ENCODE measurements around the gene MIAT. TPM values are rescaled to one million over a fixed set of nuclear protein-coding genes. Genes with fewer than 3 reads are reported as not detected.

MIAT gene
- total and polyA plus RNA-seq, 9 of the 15 experiments (the other 6 are each of a cell fraction or from before 2014, with no cell fraction given): 0.03 to 0.93 (median 0.34) TPM

DNA sequence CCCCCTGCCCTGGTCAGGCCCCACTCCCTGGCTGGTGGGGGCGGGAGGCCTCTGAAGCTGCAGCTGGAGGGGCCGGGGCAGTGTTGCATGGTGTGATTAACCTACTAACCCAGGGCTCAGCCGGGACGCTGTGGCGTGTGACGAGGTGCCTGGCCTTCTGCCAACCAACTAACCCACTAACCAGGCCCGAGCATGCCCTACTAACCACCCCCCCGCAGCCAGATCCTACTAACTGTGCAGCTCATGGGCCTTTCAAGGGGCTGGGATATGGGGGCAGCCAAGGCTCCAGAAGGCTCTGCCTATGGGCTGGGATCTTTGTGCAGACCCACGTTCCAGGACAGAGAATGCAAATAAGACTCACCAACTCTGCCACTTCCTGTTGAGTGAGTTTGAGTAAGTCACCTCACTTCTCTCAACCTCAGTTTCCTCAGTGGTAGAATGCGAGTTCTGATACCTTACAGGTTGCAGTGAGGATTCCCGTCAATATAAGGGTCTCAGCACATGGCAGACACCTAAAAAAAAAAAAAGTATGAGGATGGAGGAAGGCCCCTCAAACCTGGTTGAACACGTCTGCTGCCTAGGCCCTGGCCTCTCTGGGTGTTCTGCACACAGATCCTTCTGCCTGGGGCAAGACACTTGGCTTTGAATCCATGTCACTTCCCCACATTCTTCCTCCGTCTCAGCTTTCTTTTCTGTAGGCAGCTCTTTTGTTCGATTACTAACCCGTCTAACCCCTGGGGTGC, 14.1 kb downstream of the MIAT start:
- Histone ChIP-seq H2AFZ (ENCODE audit: low read depth, low read length) (peak overlapping the region; percentile 95), H3K36me3 (ENCODE audit: control insufficient read depth, insufficient read depth, low read length) (no peaks in the 10 kb centered on the region), H3K4me3 (no peak overlapping the region), H3K79me2 (ENCODE audit: control insufficient read depth, insufficient read depth, low read length) (peaks cover 31% of the 10 kb centered on the region), H3K4me1 (replicated peaks in 1 of 2; ENCODE audit: control insufficient read depth in 2 of 2, insufficient read depth in 2 of 2, low read length in 2 of 2) (peaks cover 24 to 26% of the 10 kb centered on the region in 2 experiments), H3K9ac (ENCODE audit: insufficient read depth in 1 of 2, low read depth in 2 of 2, low read length in 2 of 2) (no peak overlapping the region), H3K27ac (ENCODE audit: extremely low read depth, low read depth, low read length) (peak overlapping the region; percentile 98; the same call in 1 of the 3 replicates), H3K4me2 (ENCODE audit: insufficient read depth, low read length) (peak overlapping the region; percentile 92), H4K20me1 (replicated peaks; ENCODE audit: control insufficient read depth, insufficient read depth, low read length) (no peaks in the 10 kb centered on the region), H3K27me3 (ENCODE audit: control insufficient read depth in 2 of 2, insufficient read depth in 2 of 2, low read length in 2 of 2) (no peaks in the 10 kb centered on the region), H3K9me1 (ENCODE audit: control insufficient read depth, insufficient read depth, low read length) (no peaks in the 10 kb centered on the region), H3K9me3 (replicated peaks; ENCODE audit: control insufficient read depth, insufficient read depth, low read depth, low read length) (no peaks in the 10 kb centered on the region)
- no peak for TF ChIP-seq FOS (IDR thresholded peaks at IDR 0.05; ENCODE audit: extremely low read depth, insufficient read length)
- no peak for TF ChIP-seq ZNF175 (CRISPR knock-in tag; IDR thresholded peaks at IDR 0.05; ENCODE audit: low read depth)
- TF ChIP-seq, protein P1, sequence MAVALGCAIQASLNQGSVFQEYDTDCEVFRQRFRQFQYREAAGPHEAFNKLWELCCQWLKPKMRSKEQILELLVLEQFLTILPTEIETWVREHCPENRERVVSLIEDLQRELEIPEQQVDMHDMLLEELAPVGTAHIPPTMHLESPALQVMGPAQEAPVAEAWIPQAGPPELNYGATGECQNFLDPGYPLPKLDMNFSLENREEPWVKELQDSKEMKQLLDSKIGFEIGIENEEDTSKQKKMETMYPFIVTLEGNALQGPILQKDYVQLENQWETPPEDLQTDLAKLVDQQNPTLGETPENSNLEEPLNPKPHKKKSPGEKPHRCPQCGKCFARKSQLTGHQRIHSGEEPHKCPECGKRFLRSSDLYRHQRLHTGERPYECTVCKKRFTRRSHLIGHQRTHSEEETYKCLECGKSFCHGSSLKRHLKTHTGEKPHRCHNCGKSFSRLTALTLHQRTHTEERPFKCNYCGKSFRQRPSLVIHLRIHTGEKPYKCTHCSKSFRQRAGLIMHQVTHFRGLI (CRISPR knock-in tag; IDR thresholded peaks at IDR 0.05): no peak
- TF ChIP-seq ETS2 (tag; IDR thresholded peaks at IDR 0.05; ENCODE audit: borderline replicate concordance, poor library complexity, severe bottlenecking): no peak
- no peak for TF ChIP-seq ZSCAN29 (IDR thresholded peaks at IDR 0.05)
- TF ChIP-seq ZNF146 (CRISPR knock-in tag; IDR thresholded peaks at IDR 0.05; ENCODE audit: unreplicated experiment): no peak
- CTCF ChIA-PET (ENCODE audit: low intra/inter-chr PET ratio): no interaction called here
- no TSS peak for BruUV-seq (replicated peaks)
- in situ Hi-C loops (cut with MboI) (no loop called here), intact Hi-C loops (cut with micrococcal nuclease) (no loop called here)
- POLR2A ChIA-PET: interaction anchor here (0.6 kb wide), 1 partner anchor 30 kb away, joined by 3 read pairs; no protein-coding TSS in a partner anchor
- ATAC-seq: no peak
- DNase-seq (ENCODE audit: extremely low read depth in 1 of 4, low spot score in 3 of 4): no peak
- 75% methylated on average over 12 of the region's 15 CpGs for WGBS (ENCODE audit: insufficient coverage, low coverage, missing lambda C conversion rate)
- no peak for FAIRE-seq
